GM12878 (cell line): Measurements from ENCODE around the gene TNK1.

Experiments
- CTCF ChIP-seq, 3 experiments: IDR thresholded peaks in 2 of 3; conservative IDR thresholded peaks in 1 of 3; 2 replicates each; pipeline ENCODE4 v1.5.1; 2011; ENCODE audit warnings: low read depth in 3 of 3, low read length in 3 of 3, mild to moderate bottlenecking in 3 of 3, control low read depth in 2 of 3, moderate library complexity in 2 of 3, inconsistent platforms in 1 of 3, mixed read lengths in 1 of 3; ENCODE audit not compliant: control insufficient read depth in 2 of 3, insufficient read depth in 1 of 3; ENCODE audit errors: extremely low read depth in 1 of 3
- JUND ChIP-seq: IDR thresholded peaks from 2 replicates; pipeline ENCODE4 v1.6.1; 2012; ENCODE audit warnings: low read depth, mild to moderate bottlenecking, low read length, improper control_type of control experiment, moderate library complexity
- POLR2A ChIP-seq: IDR thresholded peaks from 2 replicates; pipeline ENCODE4 v1.6.1; 2011; ENCODE audit warnings: low read depth, mild to moderate bottlenecking, low read length
- POLR2AphosphoS2 ChIP-seq: IDR thresholded peaks from 2 replicates; pipeline ENCODE4 v1.6.1; 2011; ENCODE audit warnings: low read depth, mild to moderate bottlenecking, low read length, improper control_type of control experiment, moderate library complexity
- POLR2AphosphoS5 ChIP-seq: IDR thresholded peaks from 2 replicates; pipeline ENCODE4 v1.6.1; 2011; ENCODE audit warnings: mild to moderate bottlenecking, low read length, inconsistent platforms
- RAD21 ChIP-seq: IDR thresholded peaks from 2 replicates; pipeline ENCODE4 v1.6.1; 2011; ENCODE audit warnings: mild to moderate bottlenecking, low read depth, low read length, moderate library complexity; ENCODE audit not compliant: insufficient read depth
- TBL1XR1 ChIP-seq: IDR thresholded peaks from 2 replicates; pipeline ENCODE4 v1.6.1; 2012; ENCODE audit warnings: low read depth, low read length, improper control_type of control experiment

- no peak for TF ChIP-seq POLR2AphosphoS5
- peak; percentile 65 to 98 (median 71); a peak in 4 of 6 replicates for TF ChIP-seq CTCF (IDR thresholded peaks at IDR 0.05 in 2 of 3, conservative IDR thresholded peaks at IDR 0.05 in 1 of 3; ENCODE audit: control insufficient read depth in 2 of 3, extremely low read depth in 1 of 3, insufficient read depth in 1 of 3, low read depth in 3 of 3, low read length in 3 of 3)
- TF ChIP-seq JUND: no peak
- TF ChIP-seq POLR2A: no peak; the same call in 1 of the 2 replicates
- TF ChIP-seq POLR2AphosphoS2: no peak
- no peak for TF ChIP-seq TBL1XR1
- TF ChIP-seq RAD21: peak; percentile 59
These were observed 55.9 kb downstream of the TNK1 start for GRCh38 chr17:7436556-7437368.
